PC-3 (cell line): Measurements from ENCODE around the gene GPC3. TPM values are rescaled to one million over a fixed set of nuclear protein-coding genes. Genes with fewer than 3 reads are reported as not detected.

Source experiments
- ATAC-seq: fragments of 200-7000 bp; cut with Tn5 transposase; 2 replicates; pipeline ENCODE4 v1.9.1; 2020; ENCODE audit warnings: mild to moderate bottlenecking, moderate library complexity
- BruUV-seq: library from RNA; stranded (reverse); fragments of 400-500 nt; replicated peaks from 2 replicates; lab custom pipeline; 2021; lab: Mats Ljungman, UMichigan
- CTCF ChIA-PET: fragments of 300-600 bp; sonication (Branson Sonifier 250); formaldehyde crosslinking; loops from one replicate; lab custom pipeline; 2022; ENCODE audit warnings: antibody characterized with exemption; lab: Charles Lee
- POLR2A ChIA-PET: fragments of 300-600 bp; sonication (Branson Sonifier 250); formaldehyde crosslinking; loops from one replicate; lab custom pipeline; 2022; ENCODE audit warnings: antibody characterized with exemption; ENCODE audit not compliant: unreplicated experiment; lab: Charles Lee
- DNase-seq: peaks from one replicate; pipeline ENCODE4 v3.0.0-alpha.2; 2015
- H2AFZ ChIP-seq: fragments of 300-600 bp; sonication (generic); 2 replicates; pipeline ENCODE4 v1.6.0; 2016; ENCODE audit warnings: antibody characterized with exemption, low read length
- H3F3A ChIP-seq: fragments of 300-600 bp; sonication (generic); one replicate; pipeline ENCODE4 v1.6.0; 2017; ENCODE audit warnings: antibody characterized with exemption, low read length, control low read depth, mild to moderate bottlenecking; ENCODE audit not compliant: unreplicated experiment
- H3K27ac ChIP-seq: fragments of 300-600 bp; sonication (generic); 2 replicates; pipeline ENCODE4 v1.5.1; 2016; ENCODE audit warnings: mild to moderate bottlenecking, low read length
- H3K27me3 ChIP-seq: fragments of 300-600 bp; sonication (generic); 2 replicates; pipeline ENCODE4 v1.6.1; 2016; ENCODE audit warnings: low read length, mixed read lengths
- H3K36me3 ChIP-seq: fragments of 300-600 bp; sonication (generic); 2 replicates; pipeline ENCODE4 v1.6.1; 2016; ENCODE audit warnings: low read depth, mixed run types, low read length, mixed read lengths
- H3K4me1 ChIP-seq: fragments of 300-600 bp; sonication (generic); 2 replicates; pipeline ENCODE4 v1.5.1; 2016; ENCODE audit warnings: low read length; ENCODE audit not compliant: insufficient read depth
- H3K4me2 ChIP-seq: fragments of 300-600 bp; sonication (generic); 2 replicates; pipeline ENCODE4 v1.6.0; 2016; ENCODE audit warnings: low read length
- H3K4me3 ChIP-seq: fragments of 300-600 bp; sonication (generic); 2 replicates; pipeline ENCODE4 v1.5.1; 2016; ENCODE audit warnings: mild to moderate bottlenecking, low read length, mixed read lengths
- H3K79me2 ChIP-seq: fragments of 300-600 bp; sonication (generic); 2 replicates; pipeline ENCODE4 v1.6.1; 2017; ENCODE audit warnings: low read length, mixed read lengths
- H3K9ac ChIP-seq: fragments of 300-600 bp; sonication (generic); 2 replicates; pipeline ENCODE4 v1.6.0; 2016; ENCODE audit warnings: mild to moderate bottlenecking, low read length
- H3K9me2 ChIP-seq: fragments of 300-600 bp; sonication (generic); replicated peaks from 2 replicates; pipeline ENCODE4 v1.6.1; 2016; ENCODE audit warnings: mixed run types, low read length, mixed read lengths
- H3K9me3 ChIP-seq: fragments of 300-600 bp; sonication (generic); 2 replicates; pipeline ENCODE4 v1.6.1; 2016; ENCODE audit warnings: low read length, mixed read lengths
- H4K20me1 ChIP-seq: fragments of 300-600 bp; sonication (generic); 2 replicates; pipeline ENCODE4 v1.6.1; 2016; ENCODE audit warnings: low read length, mixed read lengths
- EZH2 ChIP-seq: fragments of 300-600 bp; sonication (generic); IDR thresholded peaks from one replicate; pipeline ENCODE4 v1.6.1; 2017; ENCODE audit warnings: antibody characterized with exemption, mild to moderate bottlenecking, low read length; ENCODE audit not compliant: unreplicated experiment
- EZH2phosphoT487 ChIP-seq: fragments of 300-600 bp; sonication (generic); IDR thresholded peaks from 2 replicates; pipeline ENCODE4 v1.6.1; 2018; ENCODE audit warnings: mild to moderate bottlenecking, antibody characterized with exemption, low read length, borderline replicate concordance
- intact Hi-C: fragments of 100-400 bp; cut with micrococcal nuclease; formaldehyde crosslinking; loops from 2 replicates; pipeline ENCODE4 v1.9.0; 2023
- total RNA-seq: library from RNA; depleted of rRNA; stranded (reverse); fragments of >200 nt; gene quantifications from 2 replicates; pipeline ENCODE4 v1.2.3, GENCODE V29; 2014
- TF ChIP-seq, protein P1 (sequence below): fragments of 300-600 bp; sonication (generic); conservative IDR thresholded peaks from 2 replicates; pipeline ENCODE4 v1.5.1; 2017; ENCODE audit warnings: antibody characterized with exemption, low read depth, mild to moderate bottlenecking, low read length

GPC3 gene
- total RNA-seq, 1 experiment from 2014 or later, result not detected

DNA sequence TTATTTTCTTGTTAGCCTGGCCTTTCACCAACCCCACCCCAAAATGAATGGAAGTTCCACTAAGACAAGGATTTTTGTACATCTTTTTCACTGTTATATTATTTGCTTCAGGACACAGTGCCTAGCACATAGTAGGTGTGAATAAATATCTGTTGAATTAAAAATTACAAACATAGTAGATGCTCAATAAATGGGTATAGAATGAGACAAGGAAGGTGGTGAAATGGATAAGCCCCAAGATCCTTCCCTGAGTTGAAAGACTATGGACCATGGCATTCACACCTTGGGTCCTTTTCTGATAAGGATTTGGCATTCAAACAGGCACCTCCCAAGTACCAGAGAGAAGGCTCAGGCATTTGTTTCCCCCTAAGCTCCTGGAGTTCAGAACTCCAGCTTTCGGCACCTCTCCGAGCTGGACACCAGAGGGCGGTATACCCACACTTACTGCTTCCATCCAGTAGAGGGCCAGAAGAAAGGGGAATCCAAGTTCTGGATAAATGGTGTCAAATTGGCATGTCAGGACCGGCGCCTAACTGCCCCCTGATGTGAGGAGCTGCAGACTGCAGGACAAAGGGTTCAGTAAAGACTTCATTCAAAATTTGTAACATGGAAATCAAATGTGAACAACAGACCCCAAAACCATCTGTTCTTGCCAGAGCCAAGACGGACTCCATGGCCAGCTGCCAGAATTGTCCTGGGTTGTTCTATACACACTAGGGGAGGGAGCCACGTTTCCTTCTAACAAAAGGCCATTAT is 193.0 kb downstream of the GPC3 start:
- ATAC-seq (peak; percentile 79), DNase-seq (peak; percentile 73)
- no peaks in the 10 kb centered on the region for H3K9me2 ChIP-seq
- no peaks in the 10 kb centered on the region for H4K20me1 ChIP-seq
- no peaks in the 10 kb centered on the region for H3K36me3 ChIP-seq
- H3K9ac ChIP-seq, result no peak overlapping the region
- no peaks in the 10 kb centered on the region for H3K79me2 ChIP-seq
- TF ChIP-seq, protein P1, sequence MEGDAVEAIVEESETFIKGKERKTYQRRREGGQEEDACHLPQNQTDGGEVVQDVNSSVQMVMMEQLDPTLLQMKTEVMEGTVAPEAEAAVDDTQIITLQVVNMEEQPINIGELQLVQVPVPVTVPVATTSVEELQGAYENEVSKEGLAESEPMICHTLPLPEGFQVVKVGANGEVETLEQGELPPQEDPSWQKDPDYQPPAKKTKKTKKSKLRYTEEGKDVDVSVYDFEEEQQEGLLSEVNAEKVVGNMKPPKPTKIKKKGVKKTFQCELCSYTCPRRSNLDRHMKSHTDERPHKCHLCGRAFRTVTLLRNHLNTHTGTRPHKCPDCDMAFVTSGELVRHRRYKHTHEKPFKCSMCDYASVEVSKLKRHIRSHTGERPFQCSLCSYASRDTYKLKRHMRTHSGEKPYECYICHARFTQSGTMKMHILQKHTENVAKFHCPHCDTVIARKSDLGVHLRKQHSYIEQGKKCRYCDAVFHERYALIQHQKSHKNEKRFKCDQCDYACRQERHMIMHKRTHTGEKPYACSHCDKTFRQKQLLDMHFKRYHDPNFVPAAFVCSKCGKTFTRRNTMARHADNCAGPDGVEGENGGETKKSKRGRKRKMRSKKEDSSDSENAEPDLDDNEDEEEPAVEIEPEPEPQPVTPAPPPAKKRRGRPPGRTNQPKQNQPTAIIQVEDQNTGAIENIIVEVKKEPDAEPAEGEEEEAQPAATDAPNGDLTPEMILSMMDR, result peak; percentile 99
- TF ChIP-seq EZH2, result no peak
- H3F3A ChIP-seq, result no peaks in the 10 kb centered on the region
- no peaks in the 10 kb centered on the region for H3K9me3 ChIP-seq
- no peak overlapping the region; the same call in 1 of the 2 replicates for H3K4me3 ChIP-seq
- peak overlapping the region; percentile 57 for H3K4me2 ChIP-seq
- no peaks in the 10 kb centered on the region for H3K4me1 ChIP-seq
- H2AFZ ChIP-seq, result peak overlapping the region; percentile 48; the same call in 1 of the 2 replicates
- peaks cover 18% of the 10 kb centered on the region for H3K27me3 ChIP-seq
- ChIA-PET CTCF (interaction anchor here (0.5 to 0.7 kb wide), 2 partner anchors 73 to 122 kb away, joined by 3 to 4 read pairs; no protein-coding TSS in a partner anchor), POLR2A (no interaction called here)
- no TSS peak for BruUV-seq
- no peak overlapping the region for H3K27ac ChIP-seq
- intact Hi-C loops, result loop anchor here (1.0 to 5.0 kb wide), 3 partner anchors 47 to 605 kb away; no protein-coding TSS in a partner anchor

DNA sequence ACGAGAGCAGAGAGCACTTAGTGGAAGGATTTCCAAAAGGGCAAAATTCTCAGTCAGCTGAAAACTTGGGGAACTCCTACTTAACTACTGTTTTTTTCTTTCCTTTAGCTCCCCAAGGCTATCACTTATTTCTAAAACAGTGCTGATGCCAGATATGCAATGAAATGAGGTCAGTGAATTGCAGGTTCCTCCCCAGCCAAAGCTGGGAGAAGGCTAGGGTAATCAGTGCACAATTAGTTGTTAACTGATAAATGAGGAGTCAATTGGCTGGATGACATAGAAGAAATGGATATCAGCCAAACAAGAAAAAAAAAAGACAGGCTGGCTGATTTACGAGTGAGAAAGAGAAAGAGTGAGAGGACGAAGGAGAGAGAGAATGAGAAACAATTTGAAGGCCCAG is 195.6 kb downstream of the GPC3 start:
- no peak for ATAC-seq
- Histone ChIP-seq H3K4me3 (no peak overlapping the region), H2AFZ (no peak overlapping the region), H4K20me1 (no peaks in the 10 kb centered on the region), H3K79me2 (no peaks in the 10 kb centered on the region), H3K4me2 (no peak overlapping the region), H3K9me2 (no peaks in the 10 kb centered on the region), H3K9me3 (no peaks in the 10 kb centered on the region), H3K27ac (no peak overlapping the region), H3K9ac (no peak overlapping the region), H3K27me3 (peaks cover 11% of the 10 kb centered on the region), H3K36me3 (no peaks in the 10 kb centered on the region), H3F3A (no peaks in the 10 kb centered on the region), H3K4me1 (no peaks in the 10 kb centered on the region)
- POLR2A ChIA-PET, result no interaction called here
- no TSS peak for BruUV-seq
- intact Hi-C loops, result loop anchor here (5.0 kb wide), 1 partner anchor 607 kb away; no protein-coding TSS in a partner anchor
- CTCF ChIA-PET, result no interaction called here
- TF ChIP-seq, protein P1, result no peak
- no peak for TF ChIP-seq EZH2
- no peak for TF ChIP-seq EZH2phosphoT487
- no peak for DNase-seq

DNA sequence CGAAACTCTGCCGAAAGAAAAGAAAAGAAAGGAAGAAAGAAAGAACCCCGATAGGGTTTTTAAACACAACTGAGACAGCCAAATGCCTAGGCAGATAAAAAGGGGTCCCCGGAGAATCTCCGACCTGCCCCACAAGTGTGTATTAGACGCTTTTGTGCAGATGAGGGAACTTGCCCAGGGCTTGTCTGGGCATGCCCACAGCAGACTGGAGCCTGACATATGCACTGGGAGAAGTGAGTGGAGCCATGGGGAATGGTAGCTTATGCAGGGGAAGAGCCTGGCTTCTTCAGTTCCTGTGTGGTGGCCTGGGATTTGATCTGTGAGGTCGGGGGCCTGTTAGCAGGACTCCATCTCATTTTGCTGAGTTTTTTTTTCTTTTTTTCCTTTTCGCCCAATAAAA is 199.0 kb downstream of the GPC3 start:
- no peak for TF ChIP-seq EZH2phosphoT487
- H3K27me3 ChIP-seq, result peaks cover 3% of the 10 kb centered on the region; the same call in 1 of the 2 replicates
- no peak overlapping the region for H2AFZ ChIP-seq
- POLR2A ChIA-PET, result interaction anchor here (1.0 kb wide), 1 partner anchor 89 kb away, joined by 3 read pairs; no protein-coding TSS in a partner anchor
- CTCF ChIA-PET, result no interaction called here
- intact Hi-C loops, result no loop called here
- no peaks in the 10 kb centered on the region for H4K20me1 ChIP-seq
- no peaks in the 10 kb centered on the region for H3K9me3 ChIP-seq
- ATAC-seq (no peak), DNase-seq (no peak)
- no peak overlapping the region for H3K4me2 ChIP-seq
- H3F3A ChIP-seq, result no peaks in the 10 kb centered on the region
- BruUV-seq, result no TSS peak
- H3K36me3 ChIP-seq, result no peaks in the 10 kb centered on the region
- no peak overlapping the region for H3K27ac ChIP-seq
- H3K9me2 ChIP-seq, result no peaks in the 10 kb centered on the region
- no peaks in the 10 kb centered on the region for H3K79me2 ChIP-seq
- no peak overlapping the region for H3K4me3 ChIP-seq
- H3K9ac ChIP-seq, result no peak overlapping the region
- H3K4me1 ChIP-seq, result no peaks in the 10 kb centered on the region
